NCI-H748 treated with DMSO at 0.1 percent for 48 hours (cell line): Measurements from ENCODE around the gene SIGLEC6.
A peak's percentile ranks its signal among the peaks of the same experiment; 100 is the strongest.

ENCODE experiments used
- DNase-seq: peaks from one replicate; lab custom pipeline; 2025; lab: John Stamatoyannopoulos, UW

SIGLEC6 gene

DNA sequence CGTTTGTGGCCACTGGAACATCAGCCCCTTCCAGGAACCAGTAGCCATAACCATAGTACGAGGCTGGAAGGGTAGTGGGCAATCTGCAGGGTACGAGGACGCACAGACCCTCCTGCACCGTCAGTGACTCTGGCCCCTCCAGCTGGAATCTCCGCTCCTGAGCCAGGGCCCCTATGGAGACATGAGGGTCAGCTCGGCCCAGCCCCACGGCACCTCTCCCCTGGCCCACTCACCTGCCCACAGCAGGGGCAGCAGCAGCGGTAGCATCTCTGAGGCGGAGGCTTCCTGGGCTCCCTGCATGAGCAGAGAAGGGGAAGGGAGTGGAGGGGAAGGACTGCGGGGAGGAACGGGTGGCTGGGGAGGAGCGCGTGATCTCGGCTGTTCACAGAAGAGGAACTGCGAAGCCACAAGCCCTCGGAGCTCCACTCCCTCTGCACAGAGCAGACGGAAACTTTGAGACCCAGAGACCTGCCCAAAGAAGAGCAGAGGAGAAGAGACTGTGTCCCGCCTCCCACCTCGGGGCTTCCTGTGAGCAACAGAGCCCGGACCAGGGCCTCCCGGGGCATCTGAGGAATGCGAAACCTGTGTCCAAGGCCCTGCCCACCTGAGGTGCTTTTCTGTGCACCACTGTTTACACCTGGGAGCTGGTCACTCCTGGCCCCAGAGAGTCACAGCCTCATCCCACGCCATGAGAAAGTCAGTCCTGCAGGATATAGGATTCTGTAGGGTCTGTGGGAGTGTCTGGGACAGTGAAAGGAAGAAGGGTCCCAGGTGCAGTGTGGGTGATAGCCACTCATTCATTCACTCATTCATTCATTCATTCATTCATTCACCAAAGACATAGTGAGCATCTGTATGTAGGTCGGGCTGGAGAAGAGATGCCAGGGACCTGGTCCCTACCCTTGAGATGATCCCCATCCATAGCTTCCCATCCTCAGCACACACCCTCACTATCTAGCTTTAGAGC is at the start of gene SIGLEC6:
SIGLEC6 (minus strand) TSS at position 322 of the 967 bp plus-strand sequence; CDS start at position 300, 22 bp downstream.
- DNase-seq: no peak

DNA sequence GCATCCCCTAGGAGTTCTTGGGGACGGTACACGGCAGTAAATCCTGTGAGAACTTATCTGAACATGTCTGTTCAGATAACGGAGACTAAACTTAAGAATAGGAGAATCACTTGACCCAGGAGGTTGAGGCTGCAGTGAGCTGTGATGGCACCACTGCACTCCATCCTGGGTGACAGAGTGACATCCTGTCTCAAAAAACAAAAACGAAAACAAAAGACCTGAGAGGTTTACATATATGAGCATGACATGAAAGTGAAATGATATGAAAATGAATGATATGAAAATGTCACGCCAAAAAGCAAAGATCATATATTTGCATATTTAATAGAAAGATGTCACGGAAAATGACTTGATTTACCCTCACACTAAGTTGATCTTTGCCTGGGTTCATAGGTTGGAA is 45.4 kb upstream of the SIGLEC6 start:
- DNase-seq: no peak

DNA sequence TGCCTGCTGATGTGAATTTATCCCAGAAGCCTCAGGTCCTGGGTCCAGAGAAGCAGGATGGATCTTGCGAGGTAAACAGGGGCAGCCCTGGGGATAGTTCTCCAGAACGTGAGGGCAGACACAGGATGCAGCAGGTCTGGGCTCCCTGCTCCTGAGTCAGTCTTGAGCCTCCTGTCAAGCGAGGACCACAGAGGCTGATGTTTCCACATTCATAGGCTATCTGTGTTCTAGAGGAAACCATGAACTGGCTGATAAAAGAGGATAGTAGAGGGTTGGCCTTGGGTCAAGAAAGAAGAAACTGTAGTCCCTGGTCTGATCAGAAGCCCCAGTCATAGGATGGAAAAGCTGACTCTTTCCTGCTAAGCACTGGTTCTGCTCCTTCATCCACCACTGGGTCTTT is 41.9 kb upstream of the SIGLEC6 start:
- DNase-seq: no peak

DNA sequence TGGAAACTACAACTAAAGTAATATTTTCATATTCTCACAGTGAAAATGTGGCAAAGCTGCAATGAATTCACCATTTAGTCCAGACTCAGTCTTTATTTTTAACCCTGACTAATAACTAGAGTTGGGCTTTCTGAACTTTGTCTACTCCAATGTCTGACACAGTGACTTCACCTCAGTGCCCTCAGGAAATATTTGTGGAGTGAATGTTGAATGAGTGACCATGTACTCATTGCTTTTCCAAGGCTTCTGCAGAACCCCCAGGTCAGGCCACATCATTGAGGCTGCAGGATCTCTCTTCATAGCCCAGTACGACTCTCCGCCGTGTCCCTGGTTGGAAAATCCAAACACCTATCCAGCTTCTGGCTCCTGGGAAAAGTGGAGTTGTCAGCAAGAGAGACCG is 41.4 kb upstream of the SIGLEC6 start:
- no peak for DNase-seq

DNA sequence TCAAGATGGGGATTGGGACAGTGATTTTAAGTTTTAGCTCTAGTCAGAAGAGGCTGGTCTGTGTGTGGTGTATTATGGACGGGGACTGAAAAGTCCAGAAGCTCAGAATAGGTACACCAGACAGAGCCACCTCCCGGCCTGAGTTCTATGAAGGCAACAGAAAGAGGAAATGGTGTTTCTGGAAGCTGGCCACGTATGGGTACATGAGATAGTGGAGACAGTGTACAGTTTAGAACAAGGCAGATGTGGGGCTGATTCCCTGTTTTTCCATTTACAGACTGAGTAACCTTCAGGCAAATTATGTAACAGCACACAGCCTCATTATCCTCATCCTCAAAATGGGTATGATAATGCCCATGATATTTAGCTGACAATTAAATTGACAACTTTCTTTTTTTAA is 40.9 kb upstream of the SIGLEC6 start:
- no peak for DNase-seq

DNA sequence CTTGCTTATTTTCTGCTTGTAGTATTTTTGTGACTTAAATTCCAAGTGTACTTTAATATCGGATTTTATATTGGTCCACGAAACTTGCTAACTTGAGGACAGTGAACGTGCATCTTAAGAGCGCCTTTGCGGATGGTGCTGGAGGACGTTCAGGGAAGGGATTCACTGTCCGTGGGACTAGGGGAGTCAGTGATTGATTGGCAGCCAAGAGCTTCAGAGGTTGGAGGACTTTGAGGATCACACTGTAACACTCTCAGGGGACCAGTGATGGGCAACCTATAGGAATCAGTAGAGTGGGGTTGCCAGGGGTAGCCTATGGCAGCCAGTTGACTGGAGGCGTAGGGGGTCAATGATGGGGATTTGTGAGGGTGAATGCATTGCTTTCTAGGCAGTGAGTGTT is 40.1 kb upstream of the SIGLEC6 start:
- no peak for DNase-seq

DNA sequence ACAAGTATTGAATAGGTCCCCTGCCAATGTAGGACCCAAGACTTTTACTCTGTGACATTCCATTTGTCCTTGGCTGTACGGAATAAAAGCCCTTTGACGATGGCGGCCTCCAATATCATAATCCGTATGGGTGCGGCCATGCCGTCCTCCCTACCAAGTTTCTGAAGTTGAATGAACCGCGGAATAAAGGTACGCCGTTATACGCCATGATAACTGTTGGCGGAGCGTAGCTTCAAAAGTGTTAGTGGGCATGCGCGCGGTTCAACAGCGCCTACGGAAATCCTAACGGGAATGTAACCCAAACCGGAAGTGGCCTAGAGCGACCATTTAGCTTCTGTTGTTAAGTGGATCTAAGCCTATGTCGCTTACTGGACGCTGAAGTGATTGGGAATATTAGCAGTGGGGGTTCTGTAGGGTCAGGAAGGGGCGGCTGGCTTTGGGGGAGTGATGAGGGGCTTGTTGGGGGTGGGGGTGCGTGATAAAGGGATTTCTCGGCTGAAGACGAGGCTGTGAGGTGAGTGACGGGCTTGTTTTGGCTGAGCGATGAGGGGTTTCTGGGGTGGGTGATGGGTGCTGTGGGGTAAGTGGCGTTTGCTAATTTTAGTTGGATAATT is 39.6 kb upstream of the SIGLEC6 start, which contains the start of gene ZNF175:
ZNF175 (plus strand) TSS at position 322 of the 614 bp plus-strand sequence. CDS start 2,047 bp downstream, outside the sequence.
- peak; percentile 98 for DNase-seq

DNA sequence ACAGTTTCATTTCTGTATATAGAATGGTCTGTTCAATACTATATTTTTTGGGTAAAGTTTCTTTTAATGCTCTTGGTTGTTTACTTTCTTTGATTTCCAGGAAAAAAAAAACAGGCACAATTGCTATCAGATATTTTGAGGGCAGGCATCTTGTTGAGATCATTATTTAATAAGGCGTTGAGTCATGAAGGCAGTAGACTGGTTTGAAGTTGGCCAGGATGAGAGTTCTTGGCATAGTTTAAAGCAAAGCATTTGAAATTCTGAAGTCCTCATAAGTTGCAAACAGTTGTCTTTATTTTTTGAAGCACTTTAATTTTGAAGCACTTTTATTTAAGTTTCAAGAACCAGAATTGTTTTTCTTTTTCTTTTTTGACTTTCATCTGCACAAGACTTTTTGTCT is 37.0 kb upstream of the SIGLEC6 start:
- no peak for DNase-seq

DNA sequence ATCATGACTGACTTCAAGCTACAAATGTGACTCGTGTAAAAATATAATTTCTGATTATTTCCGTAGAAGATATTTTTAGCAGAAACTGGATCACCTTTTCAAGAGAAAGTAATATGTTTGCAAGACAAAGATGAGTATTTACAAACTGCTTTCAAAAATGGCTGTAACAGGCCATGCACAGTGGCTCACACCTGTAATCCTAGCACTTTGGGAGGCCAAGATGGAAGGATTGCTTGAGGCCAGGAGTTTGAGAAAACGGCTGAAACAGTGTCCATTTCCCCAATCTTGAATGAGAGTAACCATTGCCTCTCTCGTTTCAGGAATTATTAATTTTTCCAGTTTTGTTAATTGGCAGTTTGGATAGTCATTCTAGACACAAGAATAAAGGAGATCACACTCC is 36.1 kb upstream of the SIGLEC6 start:
- no peak for DNase-seq

DNA sequence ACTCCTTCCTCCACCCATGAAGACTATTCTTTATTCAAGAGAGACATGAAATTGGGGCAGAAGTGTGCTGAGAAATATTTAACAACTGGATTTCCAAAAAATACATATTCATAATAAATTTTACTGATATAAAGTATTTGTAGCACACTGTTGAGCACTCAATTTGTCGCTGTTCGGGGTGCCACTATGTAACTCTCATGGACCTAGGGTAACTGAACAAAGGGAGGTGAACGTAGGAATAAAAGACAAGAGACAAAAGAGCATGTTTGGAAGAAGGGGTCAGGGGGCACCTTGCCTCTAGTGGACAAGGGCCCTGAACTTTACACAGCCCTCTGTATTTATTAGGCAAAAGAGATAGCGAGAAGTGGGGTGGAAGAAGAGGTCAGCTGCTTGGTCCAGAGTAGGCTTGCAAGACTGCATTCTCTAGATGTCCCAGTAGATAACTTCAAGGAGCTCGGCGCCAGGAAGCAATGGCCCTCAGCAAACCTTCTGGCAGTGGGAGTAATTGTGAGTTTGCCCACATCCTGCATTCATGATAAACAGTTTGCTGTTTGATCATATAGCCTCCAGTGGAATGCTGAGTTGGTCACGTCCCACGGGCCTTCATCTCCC is 35.1 kb upstream of the SIGLEC6 start:
- DNase-seq: no peak

DNA sequence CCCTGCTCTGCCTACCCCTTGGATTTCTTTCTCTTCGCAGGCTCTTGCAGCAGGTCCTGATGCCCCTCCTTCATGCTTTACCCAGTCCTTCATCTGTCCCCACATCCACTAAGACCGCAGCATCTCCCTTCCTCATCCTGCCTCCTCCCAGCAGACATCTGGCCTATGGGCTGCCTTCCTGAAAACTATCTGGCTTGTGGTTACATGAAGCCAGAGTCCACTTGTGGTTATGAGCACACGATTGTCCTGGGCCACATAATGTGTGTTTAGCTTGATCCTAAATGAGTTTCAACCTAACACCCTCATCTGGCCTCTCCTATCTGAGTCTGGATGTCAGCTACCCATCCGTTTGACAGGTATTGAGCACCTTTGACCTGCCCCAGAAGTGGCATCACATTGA is 34.1 kb upstream of the SIGLEC6 start:
- DNase-seq: no peak

DNA sequence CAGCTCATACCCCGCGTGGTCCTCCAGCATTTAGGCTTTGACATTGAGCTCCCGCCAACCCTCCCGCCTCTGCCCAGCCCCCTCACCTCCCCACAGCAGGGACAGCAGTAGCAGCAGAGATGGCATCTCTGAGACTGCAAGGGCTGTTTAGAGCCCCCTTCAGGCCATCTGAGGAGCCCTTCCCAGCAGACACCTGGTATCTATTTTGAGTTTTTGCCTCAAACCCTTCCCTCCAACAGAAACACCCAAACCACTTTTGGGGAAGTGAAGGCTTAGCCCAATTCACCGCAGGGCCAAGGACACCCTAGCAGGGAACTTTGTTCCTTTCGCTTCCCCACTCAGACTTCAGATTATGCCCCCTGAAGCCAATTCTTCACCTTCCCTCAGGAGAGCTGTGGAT is 33.3 kb upstream of the SIGLEC6 start:
- DNase-seq: no peak

DNA sequence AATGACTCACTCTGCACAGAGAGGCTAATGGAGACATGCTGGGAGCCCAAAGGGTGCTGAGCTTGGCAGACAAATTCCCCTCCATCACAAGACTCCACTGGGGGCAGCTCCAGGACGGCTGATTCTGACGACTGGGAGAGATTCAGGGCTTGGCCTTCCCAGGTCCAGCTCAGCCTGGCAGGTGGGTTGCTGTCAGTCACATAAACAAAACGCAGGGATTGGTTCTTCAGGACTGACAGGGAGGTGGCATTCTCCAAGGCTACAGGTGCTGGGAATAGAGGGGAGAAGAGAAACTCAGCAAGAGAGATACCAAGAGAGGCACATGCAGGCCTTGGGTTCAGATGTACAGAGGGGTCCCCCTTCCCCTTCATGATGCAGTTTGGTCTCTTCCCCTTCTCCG is 28.9 kb upstream of the SIGLEC6 start:
- no peak for DNase-seq

DNA sequence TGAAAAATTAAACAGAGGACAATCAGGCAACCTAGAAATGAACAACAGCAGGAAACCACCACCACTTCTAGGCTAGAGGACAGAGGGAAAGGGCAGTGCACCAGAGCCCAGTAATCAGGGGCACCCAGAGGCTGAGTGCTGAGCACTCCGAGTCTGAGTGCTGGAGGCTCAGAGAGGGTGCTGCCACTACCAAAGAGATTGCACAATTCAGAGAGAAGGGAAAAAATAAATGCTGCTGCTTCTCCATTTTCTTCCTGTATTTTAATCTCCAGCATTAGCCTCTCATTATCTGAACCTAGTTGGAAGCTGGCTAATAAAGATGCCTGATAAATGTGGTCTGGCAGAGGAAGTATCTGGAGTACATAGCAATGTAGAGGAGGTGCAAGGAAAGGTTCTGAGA is 27.8 kb upstream of the SIGLEC6 start:
- DNase-seq: no peak

DNA sequence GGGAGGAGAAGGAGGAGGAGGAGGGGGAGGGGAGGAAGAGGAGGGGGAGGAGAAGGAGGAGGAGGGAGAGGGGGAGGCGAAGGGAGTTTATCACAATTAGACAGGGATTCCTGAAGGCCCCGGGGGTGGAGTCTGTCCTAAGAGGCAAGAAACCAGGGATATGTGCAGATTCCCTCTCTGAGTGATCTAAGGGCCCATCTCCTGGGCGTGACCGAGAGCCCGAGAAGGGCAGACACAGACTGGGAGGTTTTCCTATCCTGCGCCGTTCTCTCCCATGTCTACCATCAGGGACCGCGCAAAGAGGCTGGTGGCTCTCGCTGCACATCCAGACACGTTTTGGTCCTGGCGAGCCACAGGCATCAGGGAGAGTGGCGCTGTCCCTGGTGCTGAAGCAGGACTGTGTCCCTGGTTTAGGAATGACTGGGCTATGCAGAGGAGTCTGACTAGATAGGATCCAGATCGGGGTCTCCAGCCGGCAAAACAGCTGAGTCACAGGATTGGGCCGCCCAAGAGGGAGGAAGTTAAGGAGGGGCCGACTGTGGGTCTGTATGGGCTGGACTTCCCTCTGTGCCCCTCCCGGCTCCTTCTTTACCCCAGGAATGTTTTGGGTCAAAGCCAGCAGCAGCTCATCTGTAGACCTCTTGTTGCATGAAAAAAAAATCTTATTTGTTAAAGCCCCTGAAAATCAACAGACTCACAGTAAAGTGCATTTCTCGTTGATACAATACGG is 21.7 kb upstream of the SIGLEC6 start:
- DNase-seq: no peak

DNA sequence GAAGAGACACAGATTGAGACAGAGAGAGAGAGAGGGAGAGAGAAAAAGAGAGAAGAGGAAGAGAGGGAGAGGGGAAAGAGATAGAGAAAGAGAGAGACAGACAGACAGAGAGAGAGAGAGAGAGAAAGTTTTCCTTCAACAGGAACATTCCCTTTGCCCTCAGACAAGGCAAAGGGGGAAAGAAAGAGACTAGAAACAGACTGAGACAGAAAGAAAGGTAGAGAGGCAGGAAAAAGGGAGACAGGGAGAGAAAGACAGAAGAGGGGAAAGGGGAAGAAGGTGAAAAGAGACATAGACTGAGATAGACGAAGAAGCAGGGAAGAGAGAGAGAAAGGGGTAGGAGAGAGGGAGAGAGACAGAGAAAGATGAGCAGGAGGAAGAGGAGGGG is 21.1 kb upstream of the SIGLEC6 start:
- DNase-seq: no peak

DNA sequence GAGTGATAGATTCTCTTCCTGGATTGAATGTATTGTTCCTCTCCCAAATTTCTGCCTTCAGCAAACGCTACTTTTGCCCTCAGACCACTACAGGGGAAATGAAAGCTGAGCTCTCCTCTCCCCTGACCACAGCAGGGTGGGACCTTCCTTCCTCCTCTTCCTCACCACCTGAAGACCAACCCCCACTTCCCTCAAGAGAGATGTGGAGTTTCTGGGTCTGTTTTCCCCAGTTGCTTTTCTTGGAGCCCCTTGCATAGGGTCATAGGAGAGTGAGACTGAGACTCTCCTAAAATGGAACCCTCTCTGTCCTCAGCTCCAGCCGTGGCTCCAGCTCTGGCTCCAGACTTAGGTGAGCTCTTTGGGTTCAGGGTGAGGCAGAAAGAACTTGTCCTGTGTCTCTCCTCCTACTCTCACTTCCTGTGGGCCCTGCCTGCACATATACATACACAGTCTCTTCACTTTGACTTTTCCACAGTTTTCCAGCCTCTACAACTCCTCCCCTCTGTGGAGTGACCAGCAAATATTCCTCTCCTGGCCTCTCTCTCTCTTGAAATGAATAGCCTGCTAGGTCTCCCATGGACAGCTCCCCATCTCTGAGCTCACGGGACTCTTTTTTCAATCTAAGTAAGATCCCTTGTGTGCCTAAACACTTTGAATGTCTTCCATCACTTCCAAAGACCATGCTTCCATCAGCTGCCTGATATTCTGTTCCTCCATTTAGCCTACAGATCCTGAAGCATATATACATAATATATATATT is 20.4 kb upstream of the SIGLEC6 start:
- no peak for DNase-seq

DNA sequence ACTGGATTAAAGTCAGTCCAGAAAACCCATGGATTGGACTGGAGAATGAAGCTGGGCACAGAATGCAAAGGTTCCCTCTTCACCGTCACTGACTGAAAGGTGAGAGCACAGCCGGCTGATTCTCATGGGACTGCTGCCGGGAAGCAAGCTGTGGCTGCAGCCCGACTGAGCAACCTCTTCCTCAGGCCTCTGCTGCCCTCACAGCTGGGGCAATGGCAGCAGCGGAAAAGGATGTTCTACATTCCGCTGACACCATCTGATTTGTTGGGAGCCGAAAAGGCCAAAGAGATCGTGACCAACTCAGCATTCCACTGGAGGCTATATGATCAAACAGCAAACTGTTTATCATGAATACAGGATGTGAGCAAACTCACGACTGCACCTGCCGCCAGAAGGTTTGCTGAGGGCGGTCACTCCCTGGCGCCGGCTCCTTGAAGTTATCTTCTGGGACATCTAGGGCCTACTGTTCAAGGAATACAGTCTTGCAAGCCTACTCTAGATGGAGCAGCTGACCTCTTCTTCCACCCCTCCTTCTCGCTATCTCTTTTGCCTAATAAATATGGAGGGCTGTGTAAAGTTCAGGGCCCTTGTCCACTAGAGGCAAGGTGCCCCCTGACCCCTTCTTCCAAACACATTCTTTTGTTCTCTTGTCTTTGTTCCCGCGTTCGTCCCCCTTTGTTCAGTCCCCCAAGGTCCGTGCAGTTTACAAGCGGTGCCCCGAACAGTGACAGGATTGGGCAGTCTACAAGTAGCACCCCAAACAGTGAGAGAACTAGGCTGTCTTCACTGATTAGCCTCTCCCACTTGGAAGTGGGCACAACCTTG is 19.6 kb upstream of the SIGLEC6 start:
- DNase-seq: no peak

DNA sequence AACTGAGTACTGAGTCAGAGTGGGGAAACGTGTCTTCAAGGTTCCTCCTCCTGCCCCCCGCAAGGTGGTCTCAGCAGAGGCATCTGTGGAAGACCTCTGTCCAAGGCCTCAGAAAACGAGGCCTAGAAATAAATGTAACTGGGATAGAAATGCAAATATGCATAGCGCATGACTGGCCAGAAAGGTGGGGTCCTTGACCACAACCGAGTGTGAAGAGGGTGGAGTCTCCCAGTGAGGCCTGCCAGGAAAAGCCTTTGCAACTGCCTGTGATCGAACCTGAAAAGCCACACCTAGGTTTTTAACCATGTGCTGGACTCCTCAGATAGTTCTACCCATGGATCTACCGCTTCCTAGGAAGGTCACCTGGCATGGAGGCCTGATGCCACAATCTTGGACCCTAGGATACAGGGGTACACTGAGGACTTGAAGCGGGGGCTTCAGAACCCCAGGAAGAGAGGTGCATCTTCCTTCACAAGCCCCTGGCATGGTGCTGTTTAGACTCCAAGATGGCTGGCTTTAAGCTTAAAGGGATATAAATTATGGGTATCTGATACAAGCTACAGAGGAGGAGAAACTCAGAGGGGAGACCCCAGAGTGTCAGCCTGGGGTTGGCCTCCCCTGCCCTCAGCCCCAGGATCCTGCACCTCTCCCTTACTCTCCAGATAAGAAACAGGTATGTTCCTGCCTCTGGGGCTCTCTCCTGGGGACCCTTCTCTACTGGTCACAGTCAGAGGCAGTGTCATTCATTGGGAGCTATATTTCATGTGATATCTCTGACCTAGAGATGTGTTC is 18.3 kb upstream of the SIGLEC6 start:
- no peak for DNase-seq

DNA sequence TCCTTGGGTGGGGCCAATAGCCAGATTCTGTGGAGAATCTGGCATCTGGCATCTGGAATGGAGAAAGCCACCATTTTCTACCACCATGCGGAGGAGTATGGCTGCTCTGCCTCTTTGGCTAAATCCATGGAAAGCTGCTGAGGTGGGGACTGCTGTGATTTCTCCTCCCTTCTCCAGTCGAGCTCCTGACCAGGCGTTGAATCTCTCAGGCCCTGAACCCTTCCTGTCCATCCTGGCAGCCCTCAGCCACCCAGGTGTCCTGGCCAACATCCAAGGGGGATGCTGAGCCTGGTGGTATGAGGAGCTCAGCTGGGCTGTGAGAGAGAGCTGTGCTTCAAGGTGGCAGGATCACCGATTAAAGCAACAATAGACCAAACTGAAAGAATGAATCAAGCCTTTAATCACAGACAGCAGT is 17.4 kb upstream of the SIGLEC6 start:
- no peak for DNase-seq
